Stimulated activated naive CD8-positive, alpha-beta T cell treated with anti-CD3 and anti-CD28 coated beads, Interleukin-15, Interleukin-2, amounts not matched to agents 100 ng/mL and 50 ng/mL, for 24 hours (primary cell): Measurements from ENCODE around the gene CHMP1A.

Experiments
- H3K27ac Mint-ChIP-seq: one replicate; pipeline ENCODE4 v1.8.0; 2021; ENCODE audit warnings: mild to moderate bottlenecking, mixed read lengths
- H3K27me3 Mint-ChIP-seq: one replicate; pipeline ENCODE4 v1.8.0; 2021; ENCODE audit warnings: mixed read lengths
- H3K36me3 Mint-ChIP-seq: one replicate; pipeline ENCODE4 v1.8.0; 2021; ENCODE audit warnings: low read depth, mixed read lengths
- H3K4me1 Mint-ChIP-seq: one replicate; pipeline ENCODE4 v1.8.0; 2021; ENCODE audit warnings: low read depth, mixed read lengths
- H3K4me3 Mint-ChIP-seq: one replicate; pipeline ENCODE4 v1.8.0; 2021; ENCODE audit warnings: mild to moderate bottlenecking, mixed read lengths
- H3K9me3 Mint-ChIP-seq: one replicate; pipeline ENCODE4 v1.8.0; 2021; ENCODE audit warnings: mixed read lengths

Gene CHMP1A

GRCh38 chr16:89613954-89614459 is 43.5 kb downstream of the CHMP1A start:
- Mint-ChIP-seq H3K27ac (no peak overlapping the region), H3K36me3 (no peaks in the 10 kb centered on the region), H3K4me1 (peaks cover 13% of the 10 kb centered on the region), H3K4me3 (no peak overlapping the region), H3K27me3 (no peaks in the 10 kb centered on the region), H3K9me3 (no peaks in the 10 kb centered on the region)

DNA sequence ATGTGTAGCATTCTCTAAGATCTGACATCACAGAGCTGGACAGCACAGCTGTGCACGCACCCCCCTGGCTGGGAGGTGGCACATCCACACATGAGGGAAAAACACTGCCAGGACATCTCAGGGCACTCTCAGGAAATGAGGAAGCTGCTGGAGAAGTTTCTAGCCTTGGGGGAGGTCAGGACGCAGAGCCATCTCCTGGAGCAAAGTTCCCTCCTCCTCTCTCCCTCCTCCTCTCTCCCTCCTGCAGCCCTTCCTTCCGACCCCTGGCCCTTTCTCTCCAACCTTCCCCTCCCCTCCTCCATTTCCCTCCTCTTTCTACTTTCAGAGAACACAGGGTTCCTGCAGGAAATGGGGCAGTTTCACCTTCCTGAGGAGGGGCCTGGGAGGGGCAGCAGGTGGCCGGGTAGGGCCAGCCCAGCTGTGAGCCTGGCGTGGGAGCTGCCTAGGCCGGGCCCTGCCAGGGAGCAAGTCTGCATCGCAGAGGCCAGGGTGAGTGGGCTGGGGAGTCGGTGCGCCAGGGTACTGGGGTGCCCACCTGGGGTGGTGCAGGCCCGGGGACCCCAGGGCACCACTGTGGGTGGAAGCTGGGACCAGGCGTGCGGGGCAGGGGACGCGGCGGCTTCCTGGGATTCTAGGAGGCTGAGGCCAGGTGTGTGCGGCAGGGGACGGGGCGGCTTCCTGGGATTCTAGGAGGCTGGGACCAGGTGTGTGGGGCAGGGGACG is 44.1 kb downstream of the CHMP1A start, which contains the start of gene DPEP1:
Gene DPEP1 (plus strand): TSS at position 412 of the 723 bp plus-strand sequence. CDS start 16,769 bp downstream, outside the sequence.
- Mint-ChIP-seq H3K27me3 (no peaks in the 10 kb centered on the region), H3K36me3 (no peaks in the 10 kb centered on the region), H3K9me3 (no peaks in the 10 kb centered on the region)

GRCh38 chr16:89612415-89613166 is 44.9 kb downstream of the CHMP1A start:
- peaks cover 13% of the 10 kb centered on the region for H3K4me1 Mint-ChIP-seq
- H3K27ac Mint-ChIP-seq = no peak overlapping the region
- no peaks in the 10 kb centered on the region for H3K36me3 Mint-ChIP-seq
- H3K27me3 Mint-ChIP-seq = no peaks in the 10 kb centered on the region
- no peaks in the 10 kb centered on the region for H3K9me3 Mint-ChIP-seq
- no peak overlapping the region for H3K4me3 Mint-ChIP-seq

More for the DNA sequence above, 44.1 kb downstream of the CHMP1A start, which contains the start of gene DPEP1:
- H3K27ac Mint-ChIP-seq = no peak within 1 kb of the TSS
- H3K4me3 Mint-ChIP-seq = no peak within 1 kb of the TSS
- peaks cover 13% of the 10 kb centered on the region for H3K4me1 Mint-ChIP-seq

GRCh38 chr16:89610108-89610453 is 47.4 kb downstream of the CHMP1A start:
- no peaks in the 10 kb centered on the region for H3K27me3 Mint-ChIP-seq
- no peaks in the 10 kb centered on the region for H3K36me3 Mint-ChIP-seq
- no peak overlapping the region for H3K4me3 Mint-ChIP-seq
- H3K4me1 Mint-ChIP-seq = no peaks in the 10 kb centered on the region
- H3K9me3 Mint-ChIP-seq = no peaks in the 10 kb centered on the region
- no peak overlapping the region for H3K27ac Mint-ChIP-seq

DNA sequence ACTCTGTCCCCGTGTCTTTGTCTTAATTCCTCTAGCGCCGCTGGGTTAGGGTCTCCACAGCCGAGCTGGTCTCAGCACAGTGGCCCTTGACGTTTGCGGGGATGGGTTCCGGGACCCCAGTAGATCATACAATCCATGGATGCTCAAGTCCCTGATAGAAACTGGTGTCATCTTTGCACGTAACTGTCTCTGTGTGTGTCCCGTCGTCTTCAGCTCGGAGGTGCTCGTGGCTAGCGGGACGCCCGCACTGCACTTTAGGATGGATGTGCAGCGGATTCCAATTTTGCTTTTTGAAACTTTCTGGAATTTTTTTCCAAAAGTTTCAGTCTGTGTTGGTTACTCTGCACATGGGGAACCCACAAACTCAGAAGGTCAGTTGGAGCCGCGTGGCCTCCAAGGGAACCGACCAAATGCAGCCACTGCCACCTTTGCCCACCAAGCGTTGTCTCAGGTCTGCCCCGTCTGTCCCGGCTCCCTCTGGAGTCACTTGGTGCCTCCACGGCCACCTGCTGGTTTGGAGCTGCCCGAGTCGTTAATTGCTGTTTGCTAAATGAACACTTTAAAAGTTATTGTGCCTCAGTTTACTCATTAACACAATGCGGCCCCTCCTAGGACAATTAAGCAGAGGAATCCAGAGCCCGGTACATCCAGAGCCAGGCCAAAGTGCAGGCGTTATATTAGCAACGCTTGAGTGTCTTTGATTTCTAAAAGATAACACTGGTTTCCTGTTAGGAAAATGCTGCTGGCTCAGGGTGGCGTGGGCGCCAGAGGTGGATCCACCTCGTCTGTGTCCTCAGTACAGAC is 49.4 kb downstream of the CHMP1A start:
- Mint-ChIP-seq H3K4me3 (no peak overlapping the region), H3K36me3 (no peaks in the 10 kb centered on the region)

DNA sequence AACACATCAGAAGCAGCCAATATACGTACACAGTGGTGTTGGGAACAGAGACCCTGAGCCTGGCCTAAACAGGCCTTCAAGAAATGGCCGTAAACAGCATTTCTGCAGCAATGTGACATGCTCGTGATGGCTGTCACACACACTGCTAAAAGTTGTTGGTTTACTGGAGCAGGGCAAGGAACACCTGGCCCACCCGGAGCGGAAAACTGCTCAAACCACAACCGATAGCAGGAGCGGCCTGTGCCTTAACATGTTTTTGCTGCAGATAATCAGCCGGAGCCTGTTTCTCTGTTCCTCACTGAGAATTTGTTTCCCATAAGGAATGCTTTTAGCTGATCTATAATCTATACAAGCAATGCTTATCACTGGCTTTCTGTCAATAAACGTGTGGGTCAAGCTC is 50.1 kb downstream of the CHMP1A start:
- Mint-ChIP-seq H3K4me1 (peaks cover 7% of the 10 kb centered on the region), H3K4me3 (no peak overlapping the region), H3K36me3 (no peaks in the 10 kb centered on the region), H3K9me3 (no peaks in the 10 kb centered on the region), H3K27ac (no peak overlapping the region), H3K27me3 (no peaks in the 10 kb centered on the region)

More for the DNA sequence above, 49.4 kb downstream of the CHMP1A start:
- no peaks in the 10 kb centered on the region for H3K9me3 Mint-ChIP-seq
- peaks cover under 1% of the 10 kb centered on the region for H3K4me1 Mint-ChIP-seq
- H3K27ac Mint-ChIP-seq = no peak overlapping the region
- no peaks in the 10 kb centered on the region for H3K27me3 Mint-ChIP-seq

- Mint-ChIP-seq H3K9me3 (no peaks in the 10 kb centered on the region), H3K27me3 (no peaks in the 10 kb centered on the region), H3K27ac (no peak overlapping the region), H3K4me3 (no peak overlapping the region), H3K36me3 (no peaks in the 10 kb centered on the region), H3K4me1 (peaks cover 13% of the 10 kb centered on the region)
Measured at GRCh38 chr16:89606006-89606405, 51.5 kb downstream of the CHMP1A start.

- Mint-ChIP-seq H3K27ac (no peak overlapping the region), H3K4me3 (no peak overlapping the region), H3K4me1 (peaks cover 13% of the 10 kb centered on the region), H3K36me3 (no peaks in the 10 kb centered on the region), H3K9me3 (no peaks in the 10 kb centered on the region), H3K27me3 (no peaks in the 10 kb centered on the region)
Measured at GRCh38 chr16:89605186-89605970, 52.1 kb downstream of the CHMP1A start.

- Mint-ChIP-seq H3K27ac (no peak overlapping the region), H3K36me3 (no peaks in the 10 kb centered on the region), H3K9me3 (no peaks in the 10 kb centered on the region), H3K4me1 (peaks cover 13% of the 10 kb centered on the region), H3K27me3 (no peaks in the 10 kb centered on the region), H3K4me3 (no peak overlapping the region)
Measured at GRCh38 chr16:89604764-89605163, 52.7 kb downstream of the CHMP1A start.

GRCh38 chr16:89602952-89603590 is 54.4 kb downstream of the CHMP1A start:
- peaks cover 13% of the 10 kb centered on the region for H3K4me1 Mint-ChIP-seq
- no peaks in the 10 kb centered on the region for H3K27me3 Mint-ChIP-seq
- H3K27ac Mint-ChIP-seq = no peak overlapping the region
- no peaks in the 10 kb centered on the region for H3K9me3 Mint-ChIP-seq
- H3K4me3 Mint-ChIP-seq = no peak overlapping the region
- H3K36me3 Mint-ChIP-seq = no peaks in the 10 kb centered on the region

DNA sequence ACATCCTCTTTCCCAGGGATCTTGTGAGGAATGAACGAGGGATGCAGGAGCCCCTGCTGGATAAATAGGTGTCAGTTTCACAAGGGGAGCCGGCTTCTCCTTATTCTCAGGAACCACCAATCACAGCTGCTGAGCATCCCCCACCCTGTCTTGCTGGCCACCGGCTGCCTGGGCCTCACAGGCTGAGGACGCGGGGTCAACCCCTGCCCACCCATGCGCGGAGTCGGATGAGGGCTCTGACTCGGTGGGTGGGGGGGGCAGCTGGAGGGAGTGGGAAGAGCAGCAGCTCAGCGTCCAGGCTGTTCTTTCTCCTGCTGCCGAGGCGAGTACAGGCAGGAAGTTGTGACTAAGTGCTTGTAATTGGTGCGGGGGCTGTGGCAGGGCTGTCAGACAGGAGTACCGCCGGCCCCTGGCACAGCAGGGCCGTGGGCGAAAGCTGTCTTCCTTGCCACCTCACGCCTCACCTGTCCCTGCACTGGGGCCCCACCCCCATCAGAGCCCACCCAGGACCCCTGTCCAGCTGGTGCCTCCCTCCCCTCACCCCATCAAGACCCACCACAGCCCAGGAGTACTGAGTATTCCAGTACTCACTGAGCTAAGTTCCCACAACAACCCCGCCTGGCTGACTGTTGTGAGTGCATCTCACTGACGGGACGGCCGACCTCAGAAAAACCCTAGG is 55.1 kb downstream of the CHMP1A start:
- Mint-ChIP-seq H3K4me1 (peaks cover 13% of the 10 kb centered on the region), H3K9me3 (no peaks in the 10 kb centered on the region), H3K4me3 (no peak overlapping the region), H3K36me3 (no peaks in the 10 kb centered on the region), H3K27me3 (no peaks in the 10 kb centered on the region), H3K27ac (no peak overlapping the region)

- Mint-ChIP-seq H3K4me1 (peaks cover 13% of the 10 kb centered on the region), H3K27me3 (no peaks in the 10 kb centered on the region), H3K9me3 (no peaks in the 10 kb centered on the region), H3K4me3 (no peak overlapping the region), H3K27ac (no peak overlapping the region), H3K36me3 (no peaks in the 10 kb centered on the region)
Measured at GRCh38 chr16:89601906-89602272, 55.6 kb downstream of the CHMP1A start.

DNA sequence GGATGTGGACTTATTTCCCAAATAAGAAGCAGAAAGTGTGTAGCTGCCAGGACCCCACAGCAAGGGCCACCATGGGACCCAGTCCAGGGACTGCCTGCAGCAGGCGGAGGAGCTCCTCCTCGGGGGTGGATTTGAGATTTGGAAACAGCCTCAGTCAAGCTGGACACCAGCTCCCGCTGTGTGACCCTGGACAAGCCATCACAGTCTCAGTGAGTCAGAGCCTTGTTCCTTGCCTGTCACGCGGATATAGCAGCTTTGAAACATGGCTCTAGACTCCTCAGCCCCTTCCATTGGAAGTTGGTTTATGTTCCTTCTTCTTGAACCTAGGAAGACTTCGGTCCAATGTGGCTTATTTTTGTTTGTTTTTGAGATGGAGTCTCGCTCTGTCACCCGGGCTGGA is 56.6 kb downstream of the CHMP1A start:
- Mint-ChIP-seq H3K27me3 (no peaks in the 10 kb centered on the region), H3K36me3 (no peaks in the 10 kb centered on the region), H3K27ac (no peak overlapping the region), H3K9me3 (no peaks in the 10 kb centered on the region), H3K4me3 (no peak overlapping the region), H3K4me1 (peaks cover 13% of the 10 kb centered on the region)
